ENCODE results near the gene GSE1.

- TF ChIP-seq POLR2A (IDR thresholded peaks at IDR 0.05) (no peak), CTCF (IDR thresholded peaks at IDR 0.05) (no peak), EP300 (IDR thresholded peaks at IDR 0.05) (no peak)
Observed at GRCh38 chr16:85605051-85605911, 7.8 kb upstream of the GSE1 start.
